NCI-H1417 (cell line): ENCODE results near the gene DMXL1.
"Not testable (repeated sequence)": the region's sequence is repeated elsewhere in the genome, so short reads cannot be mapped to it uniquely, and the experiment has no call there.

ENCODE experiments used
- DNase-seq, 3 experiments: peaks; one replicate each; lab custom pipeline; 2025; lab: John Stamatoyannopoulos, UW

The DMXL1 gene

DNA sequence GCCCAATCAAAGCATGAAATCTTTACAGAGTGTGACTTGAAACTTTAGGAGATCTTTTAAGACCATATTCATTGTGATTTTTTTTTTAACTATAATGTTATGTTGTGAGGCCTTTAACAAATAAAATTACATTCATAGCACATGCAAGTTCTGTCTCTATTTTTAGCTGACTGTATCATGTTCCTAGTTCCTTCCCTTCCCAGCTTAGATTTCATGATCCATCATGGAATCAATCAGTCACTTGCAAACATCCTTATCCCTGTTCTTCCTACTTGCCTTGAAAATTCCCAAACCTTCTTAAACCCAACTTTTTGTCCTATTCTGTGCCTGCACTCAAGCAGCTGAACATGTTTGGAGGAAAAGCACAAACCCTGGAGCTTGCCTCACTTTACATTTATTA is 141.8 kb downstream of the DMXL1 start:
- DNase-seq: no peak

DNA sequence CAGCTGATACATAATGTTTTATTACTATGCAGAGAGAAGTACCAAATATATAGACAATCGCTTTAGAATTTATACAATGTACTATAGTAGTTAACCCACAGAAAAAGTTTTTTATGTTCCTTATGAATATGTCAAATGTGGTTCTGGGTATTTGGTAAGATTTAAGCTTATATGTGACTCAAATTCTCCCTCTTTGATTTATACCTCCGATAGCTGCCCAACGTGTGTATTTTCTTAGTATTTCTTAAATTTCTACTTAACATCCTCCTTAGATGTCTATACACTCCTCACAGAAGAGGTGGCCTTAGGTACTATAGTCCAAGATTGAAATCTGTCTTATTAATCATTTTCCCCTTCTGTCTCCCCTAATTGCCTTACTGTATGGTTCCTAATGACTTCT is 146.3 kb downstream of the DMXL1 start:
- no peak for DNase-seq

DNA sequence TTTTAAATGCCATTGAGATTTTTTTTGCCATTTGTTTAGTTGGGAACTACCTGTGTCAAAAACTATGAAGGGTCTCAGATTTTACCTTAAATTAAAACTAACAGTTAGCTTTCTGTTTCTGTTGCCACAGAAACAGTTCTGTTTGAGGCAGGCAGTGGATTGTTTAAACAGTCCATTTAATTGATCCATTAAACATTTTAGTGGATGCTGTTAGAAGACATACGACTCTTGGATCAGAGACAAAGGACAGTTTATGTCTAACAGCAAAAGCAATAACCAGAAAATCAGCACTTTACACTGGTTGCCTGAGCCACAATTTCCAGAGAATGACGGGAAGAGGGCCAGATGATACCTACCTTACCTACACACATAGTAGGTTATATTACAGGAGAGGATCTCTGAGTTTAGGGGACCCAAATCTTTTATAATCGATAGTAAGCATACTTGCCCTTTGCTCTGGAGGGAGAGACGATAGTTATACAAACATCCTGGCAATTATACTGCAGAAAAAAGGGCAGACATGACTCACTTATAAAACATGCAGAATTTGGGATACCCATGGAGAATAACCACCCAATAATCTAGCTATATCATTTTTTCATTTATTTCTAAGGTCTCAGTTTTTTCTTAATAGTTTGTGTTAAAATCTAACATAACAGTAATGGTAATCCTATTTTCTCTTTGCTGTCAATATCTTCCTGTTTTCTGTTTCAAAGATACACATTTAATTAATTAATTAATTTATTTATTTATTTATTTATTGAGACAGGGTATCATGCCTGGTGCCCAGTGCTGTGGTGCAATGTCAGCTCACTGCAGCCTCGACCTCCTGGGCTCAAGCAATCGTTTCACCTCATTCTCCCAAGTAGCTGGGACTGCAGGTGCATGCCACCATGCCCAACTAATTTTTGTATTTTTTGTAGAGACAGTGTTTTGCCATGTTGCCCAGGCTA is 148.2 kb downstream of the DMXL1 start:
- peak in 1 of 3 experiments; percentile 25 for DNase-seq

DNA sequence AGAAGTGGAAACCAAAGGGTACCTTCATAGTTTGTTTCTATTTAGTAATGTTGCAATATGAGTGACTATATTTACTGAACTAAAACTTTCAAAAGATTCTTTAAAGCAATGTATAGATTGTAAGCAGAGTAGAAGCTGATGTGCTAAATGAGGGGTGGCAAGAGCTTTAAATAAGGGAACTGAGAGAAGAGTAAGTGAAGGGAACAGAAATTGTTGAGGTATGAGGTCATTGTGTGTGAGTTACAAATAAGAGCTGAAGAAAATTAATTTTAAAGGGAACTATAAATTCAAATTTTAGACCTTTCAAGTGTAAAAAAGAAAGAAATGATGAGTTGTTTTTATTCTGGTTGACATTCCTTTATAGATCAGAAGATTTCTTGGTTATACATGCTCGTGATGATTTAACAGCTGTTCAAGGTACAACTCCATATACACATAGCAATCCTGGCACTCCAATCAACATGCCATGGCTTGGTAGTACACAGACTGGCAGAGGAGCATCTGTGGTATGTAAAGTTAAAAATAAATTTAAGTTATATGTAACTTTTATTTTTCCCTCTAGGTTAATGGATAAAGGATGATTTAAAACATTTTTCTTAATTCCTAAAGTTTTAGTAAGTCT is 149.8 kb downstream of the DMXL1 start:
- no peak for DNase-seq

DNA sequence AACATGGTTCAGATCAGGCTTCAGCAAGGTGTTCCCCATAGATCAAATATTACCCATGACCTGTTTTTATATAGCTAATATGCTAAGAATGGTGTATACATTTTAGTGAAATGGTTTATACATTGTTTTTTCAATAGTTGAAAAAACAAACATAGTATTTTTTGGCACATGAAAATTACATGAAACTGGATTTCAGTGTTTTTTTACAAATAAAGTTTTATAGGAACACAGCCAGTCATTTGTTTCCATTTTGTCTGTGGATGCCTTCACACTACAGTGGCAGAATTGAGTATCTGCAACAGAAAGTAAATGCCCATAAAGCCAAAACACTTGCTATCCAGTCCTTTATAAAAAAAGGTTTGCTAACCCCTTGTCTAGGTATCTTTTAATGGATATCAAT is 150.4 kb downstream of the DMXL1 start:
- no peak for DNase-seq

DNA sequence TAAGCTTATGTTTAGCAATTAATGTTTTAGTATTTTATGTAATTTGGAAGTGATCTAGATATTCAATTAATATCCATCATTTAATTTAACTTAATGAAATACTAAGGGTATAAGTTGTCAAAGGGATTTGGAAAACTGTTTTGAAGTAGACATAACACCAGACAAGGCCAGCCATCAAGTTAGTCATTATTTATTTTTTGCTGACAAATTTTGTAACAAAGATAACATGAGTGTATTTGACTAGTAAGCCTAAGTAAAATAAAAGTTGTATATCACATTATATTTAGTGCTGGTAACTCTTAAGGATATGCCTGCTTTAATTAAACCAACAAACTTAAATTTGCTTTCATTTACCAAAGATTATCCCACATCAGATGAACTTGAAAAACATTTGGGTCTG is 159.1 kb downstream of the DMXL1 start:
- DNase-seq: no peak

DNA sequence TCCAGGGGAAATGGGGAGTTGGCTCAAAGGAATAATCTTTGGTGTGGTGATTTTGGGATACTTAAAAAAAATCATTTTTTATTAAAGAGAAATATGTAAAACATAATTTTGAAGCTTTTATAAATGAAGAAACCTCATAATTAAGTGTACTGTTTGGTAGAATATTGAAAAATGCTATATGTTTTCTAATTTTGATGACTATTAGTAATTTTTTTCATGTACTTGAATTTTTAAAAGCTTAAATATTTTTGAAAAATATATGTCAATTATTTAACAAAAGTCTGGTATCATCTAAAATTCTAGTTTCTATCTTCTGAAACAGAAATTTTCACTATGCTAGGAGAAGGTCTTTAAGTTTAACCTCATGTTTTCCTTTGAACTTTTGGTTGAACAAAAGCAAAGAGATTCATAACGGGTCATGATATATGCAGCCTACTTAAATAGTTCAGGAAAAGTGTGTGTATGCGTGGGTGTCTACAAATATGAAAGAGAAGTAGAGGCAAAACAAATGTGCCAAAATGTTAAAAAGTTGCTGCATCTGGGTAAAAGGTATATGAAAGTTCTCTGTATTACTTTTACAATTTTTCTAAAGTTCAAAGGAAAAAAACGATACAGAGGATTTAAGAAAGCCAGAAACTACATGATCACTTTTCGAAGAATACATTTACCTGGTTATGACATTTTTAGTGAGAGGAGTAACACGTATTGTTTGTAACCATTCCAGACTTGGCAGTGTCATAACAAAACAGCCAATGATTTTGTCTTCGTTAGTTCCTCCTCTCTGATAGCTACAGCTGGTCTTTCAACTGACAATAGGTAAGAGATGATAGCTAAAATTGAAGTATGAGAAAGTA is 167.6 kb downstream of the DMXL1 start:
- no peak for DNase-seq

DNA sequence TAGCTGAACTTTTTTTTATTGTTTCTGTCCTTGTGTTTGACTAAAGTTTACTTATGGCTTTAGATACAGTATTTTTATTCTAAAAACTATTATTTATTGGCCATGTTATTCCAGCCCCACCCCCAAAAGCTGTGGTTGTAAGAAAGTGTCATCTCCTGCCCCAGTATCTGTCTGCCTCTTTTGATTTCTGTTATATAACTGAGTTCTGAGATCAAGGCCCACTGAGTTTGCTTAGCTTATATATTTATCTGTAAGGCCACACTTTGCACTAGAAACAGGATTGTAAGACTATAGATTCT is 168.2 kb downstream of the DMXL1 start:
- no peak for DNase-seq

DNA sequence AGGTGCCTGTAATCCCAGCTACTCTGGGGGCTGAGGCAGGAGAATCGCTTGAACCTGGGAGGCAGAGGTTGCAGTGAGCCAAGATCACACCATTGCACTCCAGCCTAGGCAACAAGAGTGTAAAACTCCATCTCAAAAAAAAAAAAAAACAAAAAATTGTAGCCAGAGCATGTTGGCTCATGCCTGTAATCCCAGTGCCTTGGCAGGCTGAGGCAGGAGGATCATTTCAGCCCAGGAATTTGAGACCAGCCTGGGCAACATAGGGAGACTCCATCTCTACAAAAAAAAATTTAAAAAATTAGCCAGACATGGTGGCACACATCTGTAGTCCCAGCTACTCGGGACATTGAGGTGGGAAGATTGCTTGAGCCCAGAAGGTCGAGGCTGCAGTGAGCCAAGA is 168.9 kb downstream of the DMXL1 start:
- DNase-seq: not testable (repeated sequence)

DNA sequence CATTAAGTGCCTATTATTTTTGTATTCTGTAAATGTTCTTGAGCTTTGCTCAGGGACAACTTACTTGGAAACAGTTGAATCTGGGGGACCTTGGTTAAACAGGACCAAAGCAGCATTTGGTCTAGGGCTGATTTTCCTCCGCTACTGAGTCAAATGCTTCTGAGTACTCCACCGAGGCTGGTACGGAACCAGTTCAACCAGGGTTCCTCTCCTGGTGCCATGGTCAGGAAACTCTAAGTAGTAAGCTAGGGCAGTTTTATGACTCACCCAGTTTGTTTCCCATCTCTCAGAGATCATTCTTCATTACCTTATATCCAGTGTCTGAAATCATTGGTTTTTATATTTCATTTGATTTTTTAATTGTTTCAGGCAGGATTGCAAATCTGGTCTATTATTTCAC is 173.0 kb downstream of the DMXL1 start:
- no peak for DNase-seq

DNA sequence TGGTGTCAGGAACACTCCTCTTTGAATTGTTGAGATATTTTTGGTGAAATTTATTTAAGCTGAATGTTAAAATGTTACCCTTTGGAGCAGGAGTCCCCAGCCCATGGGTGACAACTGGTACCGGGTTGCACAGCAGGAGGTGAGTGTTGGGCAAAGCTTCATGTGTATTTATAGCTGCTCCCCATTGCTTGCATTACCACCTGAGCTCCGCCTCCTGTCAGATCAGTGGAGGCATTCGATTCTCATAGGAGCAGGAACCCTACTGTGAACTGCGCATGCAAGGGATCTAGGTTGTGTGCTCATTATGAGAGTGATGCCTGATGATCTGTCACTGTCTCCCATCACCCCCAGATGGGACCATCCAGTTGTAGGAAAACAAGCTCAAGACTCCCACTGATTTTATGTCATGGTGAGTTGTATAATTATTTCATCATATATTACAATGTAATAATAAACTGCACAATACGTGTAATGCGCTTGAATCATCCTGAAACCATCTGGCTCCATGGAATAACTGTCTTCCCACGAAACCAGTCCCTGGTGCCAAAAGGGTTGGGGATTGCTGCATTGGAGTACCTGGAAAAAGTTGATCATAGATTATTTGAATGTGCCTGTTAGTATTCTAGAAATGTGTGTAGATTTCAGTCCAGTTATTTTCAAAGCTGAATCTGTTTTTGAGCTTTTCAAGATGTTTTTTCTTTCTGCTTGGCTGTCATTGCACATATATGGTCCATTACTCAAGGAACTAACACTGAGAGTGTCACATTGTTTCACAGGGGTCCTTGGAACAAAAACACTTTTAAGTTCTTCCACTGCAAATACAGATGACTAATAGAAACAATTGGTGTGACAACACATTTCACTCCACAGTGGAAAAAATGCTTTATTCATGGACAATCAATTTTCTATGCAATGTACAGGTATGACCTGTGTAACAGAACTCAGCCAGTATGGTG is 180.3 kb downstream of the DMXL1 start:
- no peak for DNase-seq

DNA sequence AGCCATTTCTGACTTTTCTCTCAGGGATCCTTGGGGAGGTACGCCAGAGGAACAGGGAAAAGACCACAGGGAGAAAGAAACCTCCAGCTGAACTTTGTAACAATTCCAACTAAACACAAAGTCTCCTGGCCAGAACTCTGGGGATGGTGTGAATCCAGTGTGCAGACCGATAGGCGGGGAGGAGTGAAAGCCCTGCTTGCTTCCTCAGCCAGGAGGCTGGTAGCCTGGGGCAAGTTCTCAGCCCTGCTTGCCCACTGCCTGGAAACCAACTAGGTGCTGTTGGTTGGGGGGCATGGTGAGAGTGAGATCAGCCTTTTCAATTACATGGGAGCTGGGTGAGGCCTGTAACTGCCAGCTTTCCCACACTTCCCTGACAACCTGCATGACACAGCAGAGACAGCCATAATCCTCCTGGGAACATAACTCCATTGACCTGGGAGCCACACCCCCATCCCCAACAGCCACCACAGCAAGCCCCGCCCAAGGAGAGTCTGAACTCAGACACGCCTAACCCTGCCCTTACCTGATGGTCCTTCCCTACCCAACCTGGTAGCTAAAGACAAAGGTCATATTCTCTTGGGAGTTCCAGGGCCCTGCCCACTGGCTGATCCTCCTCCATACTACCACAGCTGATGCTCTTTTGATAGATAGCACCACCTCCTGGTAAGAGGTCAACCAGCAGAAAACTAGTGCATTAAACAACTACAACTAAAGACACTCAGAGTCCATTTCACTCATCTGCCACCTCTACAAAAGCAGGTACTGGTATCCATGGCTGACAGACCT is 184.9 kb downstream of the DMXL1 start:
- peak in 1 of 3 experiments; percentile 26 for DNase-seq

DNA sequence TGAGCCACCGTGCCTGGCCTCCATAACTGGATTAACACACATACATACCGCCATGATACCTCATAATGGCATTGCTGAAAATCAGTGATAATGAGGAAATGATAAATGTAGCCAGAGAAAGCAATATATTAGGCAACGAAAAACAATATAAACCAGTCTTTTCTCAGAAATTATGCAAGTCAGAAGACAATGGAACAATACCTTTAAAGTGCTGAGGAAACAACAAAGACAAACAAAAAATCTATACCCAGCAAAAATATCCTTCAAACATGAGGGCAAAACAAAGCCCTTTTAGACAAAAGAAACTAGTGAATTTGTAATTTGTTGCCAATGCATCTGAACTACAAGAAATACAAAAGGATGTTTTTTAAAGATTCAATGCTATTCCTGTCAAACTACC is 186.7 kb downstream of the DMXL1 start:
- no peak for DNase-seq

DNA sequence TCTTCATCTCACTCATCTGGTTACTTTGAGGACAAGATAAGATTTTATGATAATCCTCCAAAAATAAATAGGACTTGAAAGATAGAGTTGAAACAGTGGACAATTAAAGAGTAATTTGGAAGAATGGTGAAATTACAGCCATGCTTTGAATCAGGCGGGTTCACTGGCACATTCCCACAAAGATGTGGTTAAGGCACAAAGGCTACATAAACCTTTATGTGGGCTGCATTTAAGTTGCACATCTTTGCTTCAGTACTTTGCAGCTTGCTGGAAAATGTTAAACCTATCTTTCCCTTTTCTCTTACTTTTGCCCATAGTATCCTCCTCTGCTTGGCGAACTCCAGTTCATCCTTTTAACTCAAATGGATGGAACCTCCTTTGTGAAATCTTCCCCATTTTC is 192.8 kb downstream of the DMXL1 start:
- no peak for DNase-seq

DNA sequence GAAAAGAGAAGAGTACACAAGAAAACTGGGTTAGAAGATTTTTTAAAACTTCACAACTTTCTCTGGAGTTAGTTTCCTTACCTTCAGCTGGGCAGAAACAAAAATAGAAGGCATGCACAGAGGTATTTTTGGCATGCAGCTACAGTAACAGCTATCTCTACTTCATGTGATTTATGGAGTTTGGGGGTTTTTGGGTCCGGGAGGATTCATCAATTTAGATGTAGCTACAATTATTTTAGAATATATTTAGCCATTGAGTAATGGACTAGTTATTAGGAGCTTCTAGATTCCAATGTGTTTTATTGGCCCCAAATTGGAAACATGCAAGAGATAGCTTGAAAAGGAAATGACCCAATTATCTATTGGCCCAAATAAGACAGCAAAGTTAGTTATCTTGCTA is 193.3 kb downstream of the DMXL1 start:
- no peak for DNase-seq

DNA sequence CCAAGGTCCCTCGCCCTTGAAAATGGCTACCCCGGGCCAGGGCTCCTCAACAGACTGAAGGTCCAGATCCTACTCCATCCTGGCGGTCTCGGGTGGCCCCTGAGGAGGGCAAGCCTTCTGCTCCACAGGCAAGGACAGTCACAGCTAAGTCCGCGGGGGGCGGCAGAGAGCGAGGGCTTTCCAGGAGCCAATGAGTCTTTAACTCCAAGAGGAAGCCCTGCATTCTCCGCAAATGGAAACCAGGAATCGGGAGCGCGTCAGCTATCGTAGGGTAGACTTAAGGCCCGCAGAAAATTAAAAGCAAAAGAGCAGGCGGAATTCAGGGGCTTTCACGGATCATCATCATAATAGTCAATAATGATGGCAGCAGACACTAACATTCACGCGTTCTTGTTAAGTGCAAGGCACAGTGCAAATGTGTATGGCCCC is 197.1 kb downstream of the DMXL1 start:
- DNase-seq: peak; percentile 81 to 92 (median 82)

DNA sequence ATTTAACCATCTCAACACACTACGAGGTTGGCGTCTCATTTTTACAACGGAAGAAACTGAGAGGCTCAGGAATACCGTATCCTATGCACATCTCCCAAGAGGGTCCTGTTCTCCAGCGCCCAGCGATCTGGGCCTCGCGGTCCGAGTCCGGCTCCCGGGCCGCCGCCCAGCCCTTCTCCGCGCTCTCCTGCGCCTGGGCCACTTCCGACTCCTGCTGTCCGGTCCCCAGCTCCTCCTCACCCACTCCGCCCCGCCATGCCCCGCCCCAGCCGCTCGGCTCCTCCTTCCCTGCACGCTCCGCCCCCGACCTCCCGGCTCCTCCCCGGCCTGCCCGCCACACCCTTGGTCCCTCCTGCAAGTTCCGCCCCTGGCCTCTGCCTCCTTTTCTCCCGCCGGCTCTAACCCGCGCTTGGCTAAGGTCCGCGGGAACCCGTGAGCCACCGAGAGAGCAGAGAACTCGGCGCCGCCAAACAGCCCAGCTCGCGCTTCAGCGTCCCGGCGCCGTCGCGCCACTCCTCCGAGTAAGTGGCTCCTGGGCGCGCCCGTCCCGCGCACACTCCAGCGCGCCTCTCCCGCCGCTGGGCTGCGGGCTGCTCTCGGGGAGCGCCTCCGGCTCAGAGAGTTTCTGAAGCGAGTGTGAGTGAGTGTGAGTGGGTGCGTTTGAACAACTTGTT is 197.6 kb downstream of the DMXL1 start:
- peak; percentile 76 to 91 (median 80) for DNase-seq

DNA sequence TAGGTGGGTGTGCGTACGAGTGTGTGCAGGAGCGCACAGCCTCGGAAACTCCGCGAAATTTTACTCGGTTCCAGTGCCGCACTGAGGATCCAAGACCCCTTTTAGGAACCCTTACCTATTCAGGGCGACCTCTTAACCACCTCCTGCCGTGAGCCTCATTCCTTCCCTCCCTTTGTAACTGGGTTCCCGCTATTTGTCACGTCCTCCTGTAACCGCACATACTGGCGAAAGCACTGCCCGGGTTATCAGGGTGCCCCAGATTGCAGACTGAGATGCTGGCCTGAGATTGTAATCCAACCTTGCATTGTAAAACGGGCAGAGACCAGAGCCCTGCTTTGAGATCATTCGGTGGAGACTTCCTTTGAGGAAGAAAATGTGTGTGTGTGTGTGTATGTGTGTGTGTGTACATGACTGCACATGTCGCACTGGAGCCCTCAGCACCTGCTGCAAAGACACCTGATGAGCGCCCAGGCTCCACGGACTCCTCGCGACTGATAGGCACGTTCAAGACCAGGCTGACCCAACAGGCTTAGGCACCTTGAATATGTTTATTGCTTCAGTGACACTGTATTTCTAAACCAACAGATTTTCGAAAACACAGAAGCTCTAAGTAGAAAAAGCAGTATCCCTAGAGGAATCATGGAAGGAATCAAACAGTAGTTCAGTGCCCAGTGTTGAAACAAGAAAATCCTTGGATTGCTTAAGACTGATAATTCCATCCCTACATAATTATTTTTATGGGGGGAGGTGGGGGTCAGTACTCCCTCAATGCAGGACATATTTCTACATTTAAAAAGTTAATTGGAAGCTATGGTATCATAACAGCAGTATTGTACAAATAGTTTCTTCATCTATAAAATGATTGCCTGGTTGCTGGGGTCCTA is 198.4 kb downstream of the DMXL1 start:
- peak in 2 of 3 experiments; percentile 70 to 81 for DNase-seq

DNA sequence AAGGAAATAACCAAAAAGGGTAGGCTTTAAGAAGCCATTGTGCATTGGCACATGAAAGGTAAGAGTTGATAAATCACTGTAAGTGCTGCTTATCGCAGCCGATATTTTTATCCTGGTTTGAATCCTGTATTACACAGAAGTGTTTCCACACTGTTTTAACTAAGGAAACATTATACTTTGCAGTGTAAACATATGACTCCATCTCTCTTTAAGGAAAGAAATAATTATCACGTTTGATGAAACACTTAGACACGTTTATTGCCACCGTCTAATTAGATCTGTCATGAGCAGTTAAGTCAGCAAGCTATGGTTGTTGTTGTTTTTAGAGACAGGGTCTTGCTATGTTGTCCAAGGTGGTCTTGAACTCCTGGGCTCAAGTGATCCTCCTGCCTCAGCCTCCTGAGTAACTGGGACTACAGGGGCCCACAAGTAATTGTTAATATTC is 199.3 kb downstream of the DMXL1 start:
- peak in 2 of 3 experiments; percentile 45 to 68 for DNase-seq
